WTC11 (cell line): ENCODE data around the gene E2F2. TPM values are rescaled to one million over a fixed set of nuclear protein-coding genes. Genes with fewer than 3 reads are reported as not detected.

ENCODE experiments used
- ATAC-seq: fragments of 200-7000 bp; cut with Tn5 transposase; 2 replicates; pipeline ENCODE4 v1.10.0; 2021; ENCODE audit warnings: mild to moderate bottlenecking, moderate library complexity
- CTCF ChIA-PET: fragments of 300-600 bp; sonication (Branson Sonifier 250); formaldehyde crosslinking; loops from one replicate; lab custom pipeline; 2021; ENCODE audit warnings: antibody characterized with exemption; lab: Charles Lee
- POLR2A ChIA-PET: fragments of 350-600 bp; sonication (Branson Sonifier 250); formaldehyde crosslinking; loops from one replicate; lab custom pipeline; 2021; ENCODE audit warnings: antibody characterized with exemption; lab: Charles Lee
- DNase-seq: peaks from one replicate; pipeline ENCODE4 v3.0.0; 2021; ENCODE audit warnings: low spot score
- H3K27ac Mint-ChIP-seq: 2 replicates; pipeline ENCODE4 v1.8.0; 2021; ENCODE audit warnings: mixed read lengths
- H3K27me3 Mint-ChIP-seq: 2 replicates; pipeline ENCODE4 v1.8.0; 2021; ENCODE audit warnings: low read depth, mild to moderate bottlenecking, moderate library complexity, mixed read lengths
- H3K36me3 Mint-ChIP-seq: 2 replicates; pipeline ENCODE4 v1.8.0; 2021; ENCODE audit warnings: mixed read lengths
- H3K4me1 Mint-ChIP-seq: 2 replicates; pipeline ENCODE4 v1.8.0; 2022; ENCODE audit warnings: mixed read lengths
- H3K4me3 Mint-ChIP-seq: 2 replicates; pipeline ENCODE4 v1.8.0; 2021; ENCODE audit warnings: mild to moderate bottlenecking, moderate library complexity, mixed read lengths
- H3K9me3 Mint-ChIP-seq: 2 replicates; pipeline ENCODE4 v1.8.0; 2021; ENCODE audit warnings: mixed read lengths
- ARID4B ChIP-seq: sonication (generic); formaldehyde crosslinking; IDR thresholded peaks from 2 replicates; pipeline ENCODE4 v1.8.0; 2023; ENCODE audit warnings: missing genetic modification reagents, mild to moderate bottlenecking, borderline replicate concordance
- ATF2 ChIP-seq: sonication (generic); formaldehyde crosslinking; IDR thresholded peaks from 2 replicates; pipeline ENCODE4 v1.8.1; 2022; ENCODE audit warnings: low read depth, missing genetic modification reagents, borderline replicate concordance
- E2F1 ChIP-seq: sonication (generic); formaldehyde crosslinking; IDR thresholded peaks from 2 replicates; pipeline ENCODE4 v1.8.0; 2022; ENCODE audit warnings: mild to moderate bottlenecking, missing genetic modification reagents
- ELF4 ChIP-seq: sonication (generic); formaldehyde crosslinking; IDR thresholded peaks from 2 replicates; pipeline ENCODE4 v1.8.1; 2022; ENCODE audit warnings: low read depth, mild to moderate bottlenecking, moderate library complexity, missing genetic modification reagents
- IRF1 ChIP-seq: sonication (generic); formaldehyde crosslinking; IDR thresholded peaks from 2 replicates; pipeline ENCODE4 v1.8.0; 2023; ENCODE audit warnings: missing genetic modification reagents
- MXD4 ChIP-seq: fragments of 250-450 bp; sonication (Bioruptor Pico); IDR thresholded peaks from 2 replicates; pipeline ENCODE4 v1.8.0; 2021; ENCODE audit warnings: mild to moderate bottlenecking, moderate library complexity, borderline replicate concordance
- SMAD4 ChIP-seq: sonication (generic); formaldehyde crosslinking; IDR thresholded peaks from 2 replicates; pipeline ENCODE4 v1.8.0; 2022; ENCODE audit warnings: mild to moderate bottlenecking, missing genetic modification reagents
- TP53 ChIP-seq: sonication (generic); formaldehyde crosslinking; IDR thresholded peaks from 2 replicates; pipeline ENCODE4 v1.8.1; 2023; ENCODE audit warnings: mild to moderate bottlenecking, missing genetic modification reagents
- ZNF232 ChIP-seq: sonication (generic); formaldehyde crosslinking; IDR thresholded peaks from 2 replicates; pipeline ENCODE4 v1.8.0; 2022; ENCODE audit warnings: mild to moderate bottlenecking, missing genetic modification reagents
- ZNF317 ChIP-seq: sonication (generic); formaldehyde crosslinking; IDR thresholded peaks from 2 replicates; pipeline ENCODE4 v1.8.1; 2023; ENCODE audit warnings: low read depth, mild to moderate bottlenecking, moderate library complexity, missing genetic modification reagents, borderline replicate concordance
- ZNF423 ChIP-seq: fragments of 250-450 bp; sonication (Bioruptor Pico); IDR thresholded peaks from 2 replicates; pipeline ENCODE4 v2.1.2; 2022; ENCODE audit warnings: mild to moderate bottlenecking, moderate library complexity
- ZNF671 ChIP-seq: fragments of 250-450 bp; sonication (Bioruptor Pico); IDR thresholded peaks from 2 replicates; pipeline ENCODE4 v1.8.0; 2021; ENCODE audit warnings: mild to moderate bottlenecking
- total RNA-seq: library from RNA; stranded (reverse); gene quantifications from 3 replicates; pipeline ENCODE4 v1.2.3, GENCODE V29; 2021
- TF ChIP-seq, protein P1 (sequence below): sonication (generic); formaldehyde crosslinking; IDR thresholded peaks from 2 replicates; pipeline ENCODE4 v1.8.0; 2022; ENCODE audit warnings: missing genetic modification reagents

The E2F2 gene
- total RNA-seq, 1 experiment from 2014 or later: 5.6 TPM

DNA sequence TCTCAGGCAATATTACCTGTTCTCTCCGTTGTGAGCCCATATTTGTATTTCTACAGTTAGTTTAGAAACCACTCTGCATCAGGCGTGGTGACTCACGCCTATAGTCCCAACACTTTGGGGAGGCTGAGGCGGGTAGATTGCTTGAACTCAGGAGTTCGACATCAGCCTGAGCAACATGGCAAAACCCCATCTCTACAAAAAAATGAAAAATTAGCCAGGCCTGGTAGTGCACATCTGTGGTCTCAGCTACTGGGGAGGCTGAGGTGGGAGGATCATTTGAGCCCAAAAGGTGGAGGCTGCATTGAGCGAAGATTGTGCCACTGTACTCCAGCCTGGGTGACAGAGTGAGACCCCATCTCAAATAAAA lies 47.9 kb upstream of the E2F2 start (continued):
- TF ChIP-seq TP53 (CRISPR knock-in tag) (no peak), ELF4 (CRISPR knock-in tag) (no peak), ARID4B (no peak)

DNA sequence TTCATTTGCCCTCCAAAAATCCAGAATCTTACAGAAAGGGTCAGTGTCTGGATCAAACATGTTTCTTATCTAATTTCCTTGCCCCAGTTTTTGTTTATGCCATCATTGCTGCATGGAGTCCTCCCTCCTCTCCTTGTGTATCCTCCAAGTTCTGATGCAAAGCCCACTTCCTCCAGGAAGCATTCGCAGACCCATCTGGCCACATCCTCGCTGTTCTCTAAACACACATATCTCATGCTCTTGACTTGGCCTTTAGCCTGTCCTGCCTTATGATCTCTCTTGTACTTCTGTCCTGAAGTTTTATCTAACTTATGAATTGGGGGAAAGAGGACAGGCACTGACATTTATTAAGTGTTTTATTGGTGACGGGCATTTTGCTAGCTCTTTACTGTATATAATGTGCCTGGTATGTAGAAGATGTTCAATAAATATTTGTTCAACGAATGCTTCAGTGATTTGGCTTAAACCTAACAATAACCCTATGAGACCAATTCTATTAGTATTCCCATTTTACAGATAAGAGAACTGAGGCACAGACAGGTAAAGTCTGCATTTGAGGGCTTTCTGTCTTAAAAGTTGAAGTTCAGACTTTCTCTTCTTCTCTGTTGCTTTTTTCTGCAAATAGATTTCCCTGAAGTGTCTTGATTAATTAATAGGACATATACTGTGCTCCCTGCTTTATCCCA lies 47.4 kb upstream of the E2F2 start:
- ATAC-seq (no peak), DNase-seq (no peak)
- Mint-ChIP-seq H3K36me3 (peaks cover 7% of the 10 kb centered on the region), H3K4me3 (no peak overlapping the region), H3K9me3 (peaks cover 7% of the 10 kb centered on the region), H3K27me3 (no peaks in the 10 kb centered on the region)
- ChIA-PET CTCF (interaction anchor here (1.4 to 4.4 kb wide), 3 partner anchors 12 to 59 kb away, joined by 5 to 25 read pairs (median 13); no protein-coding TSS in a partner anchor), POLR2A (no interaction called here)
- TF ChIP-seq IRF1 (CRISPR knock-in tag): no peak
- TF ChIP-seq ZNF232 (CRISPR knock-in tag): no peak
- TF ChIP-seq, all 79 proteins: peak for 0
- H3K27ac Mint-ChIP-seq: no peak overlapping the region
- peaks cover 29% of the 10 kb centered on the region for H3K4me1 Mint-ChIP-seq

DNA sequence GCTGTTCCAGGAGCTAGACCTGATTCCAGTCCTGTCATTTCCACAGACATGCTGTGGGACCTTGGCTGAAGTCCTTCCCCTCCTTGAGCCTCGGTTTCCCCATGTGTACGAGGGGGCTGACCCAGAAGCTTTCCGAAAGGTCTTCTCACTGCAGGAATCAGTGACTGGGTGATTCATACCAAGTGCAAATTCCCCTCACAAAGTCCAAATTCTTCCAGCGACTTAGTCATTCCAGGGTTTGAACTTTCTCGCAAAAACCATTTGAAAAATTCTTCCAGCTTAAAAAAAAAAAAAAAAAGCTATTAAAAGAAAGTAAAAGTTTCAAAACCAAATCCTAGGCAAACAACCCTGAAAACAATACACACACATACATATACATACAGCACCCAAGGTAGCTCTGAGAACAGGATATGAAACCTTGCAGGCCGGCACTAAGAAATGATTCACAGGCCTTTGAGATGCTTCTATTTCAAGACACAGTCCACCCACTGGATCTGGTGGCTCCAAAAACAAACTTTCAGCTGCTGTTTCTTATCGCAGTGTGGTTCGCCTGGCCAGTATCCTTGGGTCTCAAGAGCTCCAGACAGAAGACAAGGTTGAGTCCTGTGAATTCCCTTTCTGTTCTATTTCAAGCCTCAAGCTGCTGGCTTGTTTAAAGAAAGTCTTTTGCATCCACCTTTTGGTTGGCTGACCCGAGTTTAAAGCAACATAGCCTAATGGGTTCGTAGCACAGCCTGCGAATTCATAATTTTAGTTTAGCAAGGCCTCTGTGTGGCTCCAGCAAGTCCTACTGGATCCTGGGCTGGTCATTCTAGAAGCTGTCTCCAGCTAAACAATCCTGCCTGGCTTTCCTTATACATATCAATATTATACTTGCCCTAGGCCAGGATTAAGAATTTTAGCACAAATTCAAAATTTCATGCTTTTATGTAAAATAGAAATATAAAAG lies 46.3 kb upstream of the E2F2 start:
- no peak overlapping the region for H3K27ac Mint-ChIP-seq
- no peak for DNase-seq
- CTCF ChIA-PET: interaction anchor here (0.7 to 4.4 kb wide), 6 partner anchors 11 to 60 kb away, joined by 3 to 25 read pairs (median 9); no protein-coding TSS in a partner anchor

DNA sequence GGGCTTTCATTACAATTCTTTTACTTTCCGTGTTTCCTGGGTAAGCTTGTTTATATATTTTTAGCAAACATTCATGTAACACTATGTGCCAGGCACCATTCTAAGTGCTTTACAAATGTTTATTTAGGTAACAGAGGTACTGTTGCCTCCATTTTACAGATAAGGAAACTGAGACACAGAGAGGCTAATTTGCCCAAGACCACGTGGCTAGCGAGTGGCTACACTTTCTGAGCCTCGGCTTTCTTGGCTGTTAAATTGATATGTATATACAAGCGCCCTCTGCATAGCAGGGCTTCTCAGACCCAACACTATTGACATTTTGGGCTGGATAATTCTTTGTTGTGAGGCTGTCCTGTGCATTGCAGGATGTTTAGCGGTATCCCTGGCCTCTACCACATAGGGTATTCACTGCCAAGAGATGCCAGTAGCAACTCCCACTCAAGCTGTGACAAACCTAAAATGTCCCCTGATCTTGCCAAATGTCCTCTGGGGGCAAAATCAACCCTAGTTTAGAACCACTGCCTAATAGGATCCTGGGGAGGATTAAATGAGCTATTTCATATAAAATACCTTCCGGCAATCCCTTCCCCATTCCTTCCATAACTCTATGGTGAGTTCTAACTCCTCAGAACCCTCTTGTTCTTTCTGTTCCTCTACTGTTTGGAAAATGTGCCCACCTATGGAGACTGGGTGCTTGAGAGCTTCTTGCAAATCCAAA lies 45.5 kb upstream of the E2F2 start:
- TF ChIP-seq ZNF317 (CRISPR knock-in tag) (no peak), ZNF671 (CRISPR knock-in tag) (no peak), MXD4 (CRISPR knock-in tag) (no peak), E2F1 (CRISPR knock-in tag) (no peak), ATF2 (CRISPR knock-in tag) (no peak), ZNF423 (CRISPR knock-in tag) (no peak)
- TF ChIP-seq, protein P1, sequence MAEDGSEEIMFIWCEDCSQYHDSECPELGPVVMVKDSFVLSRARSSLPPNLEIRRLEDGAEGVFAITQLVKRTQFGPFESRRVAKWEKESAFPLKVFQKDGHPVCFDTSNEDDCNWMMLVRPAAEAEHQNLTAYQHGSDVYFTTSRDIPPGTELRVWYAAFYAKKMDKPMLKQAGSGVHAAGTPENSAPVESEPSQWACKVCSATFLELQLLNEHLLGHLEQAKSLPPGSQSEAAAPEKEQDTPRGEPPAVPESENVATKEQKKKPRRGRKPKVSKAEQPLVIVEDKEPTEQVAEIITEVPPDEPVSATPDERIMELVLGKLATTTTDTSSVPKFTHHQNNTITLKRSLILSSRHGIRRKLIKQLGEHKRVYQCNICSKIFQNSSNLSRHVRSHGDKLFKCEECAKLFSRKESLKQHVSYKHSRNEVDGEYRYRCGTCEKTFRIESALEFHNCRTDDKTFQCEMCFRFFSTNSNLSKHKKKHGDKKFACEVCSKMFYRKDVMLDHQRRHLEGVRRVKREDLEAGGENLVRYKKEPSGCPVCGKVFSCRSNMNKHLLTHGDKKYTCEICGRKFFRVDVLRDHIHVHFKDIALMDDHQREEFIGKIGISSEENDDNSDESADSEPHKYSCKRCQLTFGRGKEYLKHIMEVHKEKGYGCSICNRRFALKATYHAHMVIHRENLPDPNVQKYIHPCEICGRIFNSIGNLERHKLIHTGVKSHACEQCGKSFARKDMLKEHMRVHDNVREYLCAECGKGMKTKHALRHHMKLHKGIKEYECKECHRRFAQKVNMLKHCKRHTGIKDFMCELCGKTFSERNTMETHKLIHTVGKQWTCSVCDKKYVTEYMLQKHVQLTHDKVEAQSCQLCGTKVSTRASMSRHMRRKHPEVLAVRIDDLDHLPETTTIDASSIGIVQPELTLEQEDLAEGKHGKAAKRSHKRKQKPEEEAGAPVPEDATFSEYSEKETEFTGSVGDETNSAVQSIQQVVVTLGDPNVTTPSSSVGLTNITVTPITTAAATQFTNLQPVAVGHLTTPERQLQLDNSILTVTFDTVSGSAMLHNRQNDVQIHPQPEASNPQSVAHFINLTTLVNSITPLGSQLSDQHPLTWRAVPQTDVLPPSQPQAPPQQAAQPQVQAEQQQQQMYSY (CRISPR knock-in tag): no peak
- ATAC-seq (no peak), DNase-seq (no peak)
- no peak overlapping the region for H3K27ac Mint-ChIP-seq
- peaks cover 7% of the 10 kb centered on the region for H3K9me3 Mint-ChIP-seq
- CTCF ChIA-PET: interaction anchor here (0.7 to 4.4 kb wide), 6 partner anchors 10 to 61 kb away, joined by 3 to 25 read pairs (median 8); no protein-coding TSS in a partner anchor
- POLR2A ChIA-PET: interaction anchor here (0.5 to 1.2 kb wide), 4 partner anchors 15 to 1681 kb away, joined by 3 to 5 read pairs (median 4); no protein-coding TSS in a partner anchor
- H3K4me3 Mint-ChIP-seq: no peak overlapping the region
- H3K4me1 Mint-ChIP-seq: peaks cover 34% of the 10 kb centered on the region
- peaks cover 7% of the 10 kb centered on the region for H3K36me3 Mint-ChIP-seq
- H3K27me3 Mint-ChIP-seq: no peaks in the 10 kb centered on the region

More for the DNA sequence above, 46.3 kb upstream of the E2F2 start:
- no peak for ATAC-seq
- Mint-ChIP-seq H3K4me3 (no peak overlapping the region), H3K9me3 (peaks cover 7% of the 10 kb centered on the region), H3K4me1 (peaks cover 34% of the 10 kb centered on the region), H3K36me3 (peaks cover 7% of the 10 kb centered on the region), H3K27me3 (no peaks in the 10 kb centered on the region)
- no peak for TF ChIP-seq SMAD4
- POLR2A ChIA-PET: interaction anchor here (0.5 to 1.2 kb wide), 7 partner anchors 9 to 1680 kb away, joined by 3 to 5 read pairs (median 4); partner anchors contain the start of gene HNRNPR
